OCI-LY7 (cell line): ENCODE data around the gene LBR.

Experiments used
- CTCF ChIP-seq: fragments of 200-600 bp; sonication (generic); conservative IDR thresholded peaks from 2 replicates; pipeline ENCODE4 v1.5.1; 2014; ENCODE audit warnings: mild to moderate bottlenecking, antibody characterized with exemption, low read length, moderate library complexity, mixed read lengths
- EZH2phosphoT487 ChIP-seq: fragments of 200-600 bp; sonication (generic); IDR thresholded peaks from 2 replicates; pipeline ENCODE4 v1.6.1; 2018; ENCODE audit warnings: low read depth, borderline replicate concordance, mild to moderate bottlenecking, mixed run types, antibody characterized with exemption, low read length, moderate library complexity, mixed read lengths

- TF ChIP-seq CTCF (no peak), EZH2phosphoT487 (no peak)
Measured at GRCh38 chr1:225470211-225471108, 42.6 kb upstream of the LBR start.
